Tibial nerve (tissue), 4 donors: Measurements from ENCODE around the gene TMEM120A. TPM values are rescaled to one million over a fixed set of nuclear protein-coding genes. Genes with fewer than 3 reads are reported as not detected.

ENCODE experiments used
- DNase-seq, 2 donors: peaks; one replicate each; pipeline ENCODE4 v3.0.0-alpha.2; 2019; ENCODE audit warnings: low spot score in 2 of 2
- H3K27ac ChIP-seq, 4 donors: fragments of 200-600 bp; sonication (generic) in 3 of 4; one replicate each; pipeline ENCODE4 v1.5.1; 2017 to 2019; ENCODE audit warnings: mild to moderate bottlenecking in 1 of 4
- H3K27me3 ChIP-seq, 2 donors: fragments of 200-600 bp; sonication (generic) in 1 of 2; one replicate each; pipeline versions ENCODE4 v1.5.1 to v1.6.0; 2017 to 2019
- H3K36me3 ChIP-seq, 3 donors: fragments of 200-600 bp; sonication (generic); one replicate each; pipeline ENCODE4 v1.5.1; 2018 to 2019
- H3K4me1 ChIP-seq, 4 donors: fragments of 200-600 bp; sonication (generic) in 3 of 4; one replicate each; pipeline ENCODE4 v1.5.1; 2017 to 2019
- H3K4me3 ChIP-seq, 4 donors: fragments of 200-600 bp; sonication (generic) in 3 of 4; one replicate each; pipeline ENCODE4 v1.5.1; 2017 to 2019; ENCODE audit warnings: mild to moderate bottlenecking in 1 of 4, moderate library complexity in 1 of 4
- H3K9me3 ChIP-seq, 4 donors: fragments of 200-600 bp; sonication (generic) in 3 of 4; one replicate each; pipeline ENCODE4 v1.5.1; 2017 to 2019
- CTCF ChIP-seq, 5 experiments: fragments of 200-600 bp in 3 of 5; fragments of 450-650 bp in 2 of 5; sonication (generic) in 3 of 5; IDR thresholded peaks; one replicate each; pipeline ENCODE4 v1.5.1; 2016 to 2019; ENCODE audit warnings: antibody characterized with exemption in 5 of 5, mild to moderate bottlenecking in 3 of 5, moderate library complexity in 2 of 5
- EP300 ChIP-seq, 2 donors: sonication (generic); formaldehyde crosslinking; IDR thresholded peaks; one replicate each; pipeline ENCODE4 v1.6.1; 2017; ENCODE audit warnings: antibody characterized with exemption in 2 of 2, mild to moderate bottlenecking in 1 of 2
- POLR2A ChIP-seq, 2 donors: fragments of 450-650 bp; IDR thresholded peaks; one replicate each; pipeline ENCODE4 v1.6.1; 2017; ENCODE audit warnings: antibody characterized with exemption in 2 of 2, mild to moderate bottlenecking in 2 of 2, moderate library complexity in 2 of 2
- WGBS, 2 donors: methylation state at CpG; one replicate each; pipeline ENCODE4 v1.1.5; 2018; 5-methylcytosine and 5-hydroxymethylcytosine counted together
- total RNA-seq, 4 donors: library from RNA; depleted of rRNA; stranded (reverse); fragments of >200 nt; gene quantifications; one replicate each; pipeline ENCODE4 v1.1.0, GENCODE V29; 2016

TMEM120A gene
- total RNA-seq, 4 donors from 2014 or later: 38.7 to 108 (median 53.2) TPM

- no peaks in the 10 kb centered on the region for H3K9me3 ChIP-seq
- peak overlapping the region in 2 of 4 donors; percentile 99 for H3K27ac ChIP-seq
- no peaks in the 10 kb centered on the region for H3K27me3 ChIP-seq
- H3K4me3 ChIP-seq: no peak overlapping the region
- H3K4me1 ChIP-seq: peaks cover 0 to 38% (median 16%) of the 10 kb centered on the region in 4 donors
- WGBS, 2 donors: 100% methylated on average over 5 of the region's 5 CpGs
- H3K36me3 ChIP-seq: peaks cover 0 to 53% (median 0%) of the 10 kb centered on the region in 3 donors
- no peak for DNase-seq
- TF ChIP-seq CTCF (IDR thresholded peaks at IDR 0.05) (no peak), EP300 (IDR thresholded peaks at IDR 0.05) (no peak), POLR2A (IDR thresholded peaks at IDR 0.05) (no peak)
Observed at GRCh38 chr7:75995996-75996395, 1.6 kb upstream of the TMEM120A start.

GRCh38 chr7:75995052-75995471, 667 bp upstream of the TMEM120A start:
- peak overlapping the region; percentile 91 to 99 (median 96) for H3K27ac ChIP-seq

DNA sequence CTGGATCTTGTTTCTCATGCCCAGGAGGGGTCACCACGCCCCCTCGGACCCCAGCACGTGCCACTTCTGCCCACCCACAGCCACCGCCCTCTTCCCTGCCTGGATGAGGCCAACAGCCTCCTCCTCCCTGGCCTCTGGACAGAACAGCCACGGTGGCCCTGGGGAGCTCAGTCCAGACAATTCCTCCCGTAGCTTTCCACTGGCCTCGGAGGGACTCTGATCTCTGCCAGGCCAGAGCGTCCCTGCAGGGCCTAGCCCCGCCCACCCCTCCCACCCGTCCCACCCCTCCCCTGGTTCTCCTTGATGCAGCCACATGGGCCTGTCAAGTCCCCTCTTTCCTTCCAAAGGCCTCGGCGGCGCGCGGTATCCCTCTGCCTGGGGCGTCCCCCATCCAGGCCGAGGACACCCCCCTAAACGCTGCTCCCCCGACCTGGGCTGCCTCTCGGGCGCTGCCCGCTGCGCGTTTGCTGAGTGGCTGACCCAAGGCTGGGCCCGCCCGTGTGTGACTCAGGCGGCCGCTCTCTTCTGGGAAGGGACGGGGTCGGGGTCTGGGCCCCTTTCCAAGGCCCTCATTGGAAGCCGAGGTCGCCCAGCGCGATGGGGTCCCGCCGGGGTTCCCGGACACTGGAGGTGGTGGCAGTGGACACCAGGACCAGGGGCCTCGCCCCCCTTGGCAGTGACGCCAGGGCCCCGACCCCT, 557 bp downstream of the TMEM120A start:
- 0 to 2% methylated on average over 19 to 20 of the region's 40 CpGs for WGBS, 2 donors
- Histone ChIP-seq H3K9me3 (no peaks in the 10 kb centered on the region), H3K4me1 (peaks cover 0 to 56% (median 28%) of the 10 kb centered on the region in 4 donors), H3K27me3 (no peaks in the 10 kb centered on the region), H3K27ac (peak overlapping the region; percentile 91 to 99 (median 96)), H3K36me3 (peaks cover 0 to 32% (median 0%) of the 10 kb centered on the region in 3 donors), H3K4me3 (peak overlapping the region; percentile 86 to 95 (median 90))
- TF ChIP-seq POLR2A (IDR thresholded peaks at IDR 0.05) (no peak), EP300 (IDR thresholded peaks at IDR 0.05) (peak in 1 of 2 donors; percentile 55), CTCF (IDR thresholded peaks at IDR 0.05) (no peak)
- DNase-seq: peak; percentile 39 to 59

More at GRCh38 chr7:75995052-75995471, 667 bp upstream of the TMEM120A start:
- DNase-seq: no peak
- Histone ChIP-seq H3K4me1 (peaks cover 0 to 44% (median 18%) of the 10 kb centered on the region in 4 donors), H3K36me3 (peaks cover 0 to 44% (median 0%) of the 10 kb centered on the region in 3 donors), H3K27me3 (no peaks in the 10 kb centered on the region), H3K9me3 (no peaks in the 10 kb centered on the region), H3K4me3 (peak overlapping the region; percentile 86 to 95 (median 90))
- 15 to 26% methylated on average over 11 of the region's 11 CpGs for WGBS, 2 donors
- TF ChIP-seq POLR2A (IDR thresholded peaks at IDR 0.05) (no peak), CTCF (IDR thresholded peaks at IDR 0.05) (no peak), EP300 (IDR thresholded peaks at IDR 0.05) (no peak)

GRCh38 chr7:75992083-75992755, 2.2 kb downstream of the TMEM120A start:
- H3K27me3 ChIP-seq: no peaks in the 10 kb centered on the region
- H3K27ac ChIP-seq: peak overlapping the region in 3 of 4 donors; percentile 93 to 99 (median 99)
- DNase-seq: no peak
- peaks cover 0 to 56% (median 28%) of the 10 kb centered on the region in 4 donors for H3K4me1 ChIP-seq
- H3K36me3 ChIP-seq: peaks cover 0 to 34% (median 0%) of the 10 kb centered on the region in 3 donors
- H3K4me3 ChIP-seq: no peak overlapping the region
- no peaks in the 10 kb centered on the region for H3K9me3 ChIP-seq
- no peak for TF ChIP-seq EP300 (IDR thresholded peaks at IDR 0.05)
- TF ChIP-seq CTCF (IDR thresholded peaks at IDR 0.05): peak in 1 of 5 experiments; percentile 7
- 70 to 73% methylated on average over 6 to 12 of the region's 20 CpGs for WGBS, 2 donors
